ENCODE results near the gene TMEM132A. TPM values are rescaled to one million over a fixed set of nuclear protein-coding genes. Genes with fewer than 3 reads are reported as not detected.

Gene TMEM132A
- total and polyA plus RNA-seq, 4 donors = 0.60 to 1.6 (median 1.1) TPM

DNA sequence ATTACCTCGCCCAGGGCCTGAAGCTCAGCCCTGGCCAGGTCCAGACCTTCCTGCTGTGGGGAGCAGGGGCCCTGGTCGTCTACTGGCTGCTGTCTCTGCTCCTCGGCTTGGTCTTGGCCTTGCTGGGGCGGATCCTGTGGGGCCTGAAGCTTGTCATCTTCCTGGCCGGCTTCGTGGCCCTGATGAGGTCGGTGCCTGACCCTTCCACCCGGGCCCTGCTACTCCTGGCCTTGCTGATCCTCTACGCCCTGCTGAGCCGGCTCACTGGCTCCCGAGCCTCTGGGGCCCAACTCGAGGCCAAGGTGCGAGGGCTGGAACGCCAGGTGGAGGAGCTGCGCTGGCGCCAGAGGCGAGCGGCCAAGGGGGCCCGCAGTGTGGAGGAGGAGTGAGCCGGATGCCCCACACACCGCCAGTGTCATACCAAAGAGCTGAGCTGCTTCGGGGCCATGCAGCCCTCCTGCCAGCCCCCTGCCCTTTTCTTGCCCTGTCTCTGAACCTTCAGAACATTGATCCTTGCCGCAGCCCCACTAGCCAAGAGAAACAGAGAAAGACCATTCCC is 2.4 kb upstream of the TMEM132A start:
- H3K9ac ChIP-seq (ENCODE audit: low read depth in 1 of 2, low read length in 2 of 2) = no peak overlapping the region

GRCh38 chr11:60922906-60923305 is 1.4 kb upstream of the TMEM132A start:
- H3K4me3 ChIP-seq (ENCODE audit: low read depth in 1 of 3, low read length in 3 of 3) = no peak overlapping the region
- no peaks in the 10 kb centered on the region for H3K9me3 ChIP-seq (ENCODE audit: control insufficient read depth in 4 of 4, low read length in 3 of 4)
- H3K9ac ChIP-seq (ENCODE audit: low read depth in 1 of 2, low read length in 2 of 2) = no peak overlapping the region
- peaks cover 8 to 32% (median 18%) of the 10 kb centered on the region in 4 donors for H3K36me3 ChIP-seq (ENCODE audit: control insufficient read depth in 4 of 4, insufficient read depth in 3 of 4, low read depth in 1 of 4, low read length in 3 of 4)
- H3K4me1 ChIP-seq (ENCODE audit: control insufficient read depth in 4 of 4, insufficient read depth in 4 of 4, low read length in 3 of 4) = peaks cover 5 to 13% (median 5%) of the 10 kb centered on the region in 4 donors
- no peak for TF ChIP-seq HNF4G (IDR thresholded peaks at IDR 0.05)
- no peak for DNase-seq (ENCODE audit: low spot score)
- peaks cover 0 to 6% (median 0%) of the 10 kb centered on the region in 4 donors for H3K27me3 ChIP-seq (ENCODE audit: control insufficient read depth in 4 of 4, insufficient read depth in 4 of 4, low read length in 3 of 4)
- 95% methylated on average over 6 of the region's 6 CpGs for WGBS
- no peak overlapping the region for H3K27ac ChIP-seq (ENCODE audit: low read depth in 1 of 2, low read length in 2 of 2)

More for the DNA sequence above, 2.4 kb upstream of the TMEM132A start:
- H3K9me3 ChIP-seq (ENCODE audit: control insufficient read depth in 4 of 4, low read length in 3 of 4) = no peaks in the 10 kb centered on the region
- H3K27me3 ChIP-seq (ENCODE audit: control insufficient read depth in 4 of 4, insufficient read depth in 4 of 4, low read length in 3 of 4) = peaks cover 0 to 6% (median 0%) of the 10 kb centered on the region in 4 donors
- peaks cover 8 to 32% (median 18%) of the 10 kb centered on the region in 4 donors for H3K36me3 ChIP-seq (ENCODE audit: control insufficient read depth in 4 of 4, insufficient read depth in 3 of 4, low read depth in 1 of 4, low read length in 3 of 4)
- no peak overlapping the region for H3K27ac ChIP-seq (ENCODE audit: low read depth in 1 of 2, low read length in 2 of 2)
- WGBS = 93% methylated on average over 23 of the region's 23 CpGs
- TF ChIP-seq JUND (IDR thresholded peaks at IDR 0.05) (no peak), GABPA (IDR thresholded peaks at IDR 0.05 in 1 of 2, conservative IDR thresholded peaks at IDR 0.05 in 1 of 2) (no peak), HNF4A (conservative IDR thresholded peaks at IDR 0.05) (no peak), FOXA2 (IDR thresholded peaks at IDR 0.05) (no peak)
- H3K4me3 ChIP-seq (ENCODE audit: low read depth in 1 of 3, low read length in 3 of 3) = no peak overlapping the region
- H3K4me1 ChIP-seq (ENCODE audit: control insufficient read depth in 4 of 4, insufficient read depth in 4 of 4, low read length in 3 of 4) = peaks cover 5 to 13% (median 5%) of the 10 kb centered on the region in 4 donors
- DNase-seq (ENCODE audit: low spot score) = no peak

- Histone ChIP-seq H3K4me1 (ENCODE audit: control insufficient read depth in 4 of 4, insufficient read depth in 4 of 4, low read length in 3 of 4) (peaks cover 5 to 13% (median 5%) of the 10 kb centered on the region in 4 donors), H3K27ac (ENCODE audit: low read depth in 1 of 2, low read length in 2 of 2) (no peak overlapping the region), H3K36me3 (ENCODE audit: control insufficient read depth in 4 of 4, insufficient read depth in 3 of 4, low read depth in 1 of 4, low read length in 3 of 4) (peaks cover 8 to 32% (median 18%) of the 10 kb centered on the region in 4 donors), H3K27me3 (ENCODE audit: control insufficient read depth in 4 of 4, insufficient read depth in 4 of 4, low read length in 3 of 4) (peaks cover 0 to 6% (median 0%) of the 10 kb centered on the region in 4 donors), H3K9me3 (ENCODE audit: control insufficient read depth in 4 of 4, low read length in 3 of 4) (no peaks in the 10 kb centered on the region), H3K9ac (ENCODE audit: low read depth in 1 of 2, low read length in 2 of 2) (no peak overlapping the region), H3K4me3 (ENCODE audit: low read depth in 1 of 3, low read length in 3 of 3) (no peak overlapping the region)
- 84% methylated on average over 5 of the region's 5 CpGs for WGBS
- DNase-seq (ENCODE audit: low spot score) = no peak
- TF ChIP-seq, protein P1, sequence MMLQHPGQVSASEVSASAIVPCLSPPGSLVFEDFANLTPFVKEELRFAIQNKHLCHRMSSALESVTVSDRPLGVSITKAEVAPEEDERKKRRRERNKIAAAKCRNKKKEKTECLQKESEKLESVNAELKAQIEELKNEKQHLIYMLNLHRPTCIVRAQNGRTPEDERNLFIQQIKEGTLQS (IDR thresholded peaks at IDR 0.05) = no peak
- TF ChIP-seq, protein P2, sequence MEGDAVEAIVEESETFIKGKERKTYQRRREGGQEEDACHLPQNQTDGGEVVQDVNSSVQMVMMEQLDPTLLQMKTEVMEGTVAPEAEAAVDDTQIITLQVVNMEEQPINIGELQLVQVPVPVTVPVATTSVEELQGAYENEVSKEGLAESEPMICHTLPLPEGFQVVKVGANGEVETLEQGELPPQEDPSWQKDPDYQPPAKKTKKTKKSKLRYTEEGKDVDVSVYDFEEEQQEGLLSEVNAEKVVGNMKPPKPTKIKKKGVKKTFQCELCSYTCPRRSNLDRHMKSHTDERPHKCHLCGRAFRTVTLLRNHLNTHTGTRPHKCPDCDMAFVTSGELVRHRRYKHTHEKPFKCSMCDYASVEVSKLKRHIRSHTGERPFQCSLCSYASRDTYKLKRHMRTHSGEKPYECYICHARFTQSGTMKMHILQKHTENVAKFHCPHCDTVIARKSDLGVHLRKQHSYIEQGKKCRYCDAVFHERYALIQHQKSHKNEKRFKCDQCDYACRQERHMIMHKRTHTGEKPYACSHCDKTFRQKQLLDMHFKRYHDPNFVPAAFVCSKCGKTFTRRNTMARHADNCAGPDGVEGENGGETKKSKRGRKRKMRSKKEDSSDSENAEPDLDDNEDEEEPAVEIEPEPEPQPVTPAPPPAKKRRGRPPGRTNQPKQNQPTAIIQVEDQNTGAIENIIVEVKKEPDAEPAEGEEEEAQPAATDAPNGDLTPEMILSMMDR (IDR thresholded peaks at IDR 0.05; ENCODE audit: low read depth, low read length, missing input control) = no peak
- no peak for TF ChIP-seq HNF4G (IDR thresholded peaks at IDR 0.05)
Observed at GRCh38 chr11:60923326-60923725, 934 bp upstream of the TMEM132A start.

DNA sequence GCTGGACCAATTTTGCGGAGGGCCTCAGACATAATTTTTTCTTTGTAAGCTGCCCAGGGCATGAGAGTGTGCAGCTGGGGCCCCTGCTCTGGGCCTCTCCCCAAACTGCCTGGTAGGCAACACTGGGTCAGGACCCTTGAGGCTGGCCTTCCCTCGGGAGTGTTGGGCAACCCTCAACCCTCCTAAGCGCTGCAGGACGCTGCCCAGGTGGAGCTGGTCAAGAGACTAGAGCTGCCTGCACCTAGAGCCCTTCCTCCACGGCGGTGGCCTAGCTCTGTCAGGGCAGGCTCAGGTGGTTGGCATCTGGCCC is 505 bp upstream of the TMEM132A start:
- Histone ChIP-seq H3K9ac (ENCODE audit: low read depth in 1 of 2, low read length in 2 of 2) (no peak overlapping the region), H3K4me1 (ENCODE audit: control insufficient read depth in 4 of 4, insufficient read depth in 4 of 4, low read length in 3 of 4) (peaks cover 5 to 13% (median 5%) of the 10 kb centered on the region in 4 donors), H3K4me3 (ENCODE audit: low read depth in 1 of 3, low read length in 3 of 3) (peak overlapping the region in 1 of 3 donors; percentile 67), H3K9me3 (ENCODE audit: control insufficient read depth in 4 of 4, low read length in 3 of 4) (no peaks in the 10 kb centered on the region), H3K27ac (ENCODE audit: low read depth in 1 of 2, low read length in 2 of 2) (no peak overlapping the region), H3K36me3 (ENCODE audit: control insufficient read depth in 4 of 4, insufficient read depth in 3 of 4, low read depth in 1 of 4, low read length in 3 of 4) (peaks cover 8 to 32% (median 18%) of the 10 kb centered on the region in 4 donors), H3K27me3 (ENCODE audit: control insufficient read depth in 4 of 4, insufficient read depth in 4 of 4, low read length in 3 of 4) (peaks cover 0 to 6% (median 0%) of the 10 kb centered on the region in 4 donors)
- TF ChIP-seq MAX (IDR thresholded peaks at IDR 0.05) = no peak
- TF ChIP-seq EGR1 (IDR thresholded peaks at IDR 0.05; ENCODE audit: low read depth in 2 of 2) = no peak
- TF ChIP-seq RAD21 (IDR thresholded peaks at IDR 0.05) = no peak
- TF ChIP-seq SP1 (IDR thresholded peaks at IDR 0.05) = no peak
- no peak for TF ChIP-seq HNF4A (conservative IDR thresholded peaks at IDR 0.05)
- no peak for TF ChIP-seq NR2F2 (IDR thresholded peaks at IDR 0.05)
- no peak for TF ChIP-seq RXRA (IDR thresholded peaks at IDR 0.05)
- TF ChIP-seq TAF1 (conservative IDR thresholded peaks at IDR 0.05) = no peak
- no peak for TF ChIP-seq FOXA1 (IDR thresholded peaks at IDR 0.05)
- TF ChIP-seq, protein P2 (IDR thresholded peaks at IDR 0.05; ENCODE audit: low read depth, low read length, missing input control) = no peak
- 68% methylated on average over 6 of the region's 6 CpGs for WGBS
- no peak for DNase-seq (ENCODE audit: low spot score)
